ENCODE measurements around the gene LRRC41.

The LRRC41 gene

GRCh38 chr1:46302641-46303037 lies 777 bp downstream of the LRRC41 start:
- peak; percentile 41 for DNase-seq
- Histone ChIP-seq H2AFZ (ENCODE audit: low read length) (peak overlapping the region; percentile 88), H3K4me2 (ENCODE audit: low read depth, low read length) (peak overlapping the region; percentile 88), H3K9ac (ENCODE audit: low read length) (peak overlapping the region; percentile 95), H3K9me2 (replicated peaks; ENCODE audit: insufficient read depth, low read length) (no peaks in the 10 kb centered on the region), H3K9me3 (replicated peaks; ENCODE audit: insufficient read depth, low read length) (no peaks in the 10 kb centered on the region), H3K79me2 (ENCODE audit: low read length) (peaks cover 92% of the 10 kb centered on the region), H3K36me3 (replicated peaks; ENCODE audit: insufficient read depth, low read length) (no peaks in the 10 kb centered on the region), H3K27ac (ENCODE audit: low read length) (peak overlapping the region; percentile 74; the same call in 1 of the 2 replicates), H3K4me3 (ENCODE audit: low read length) (peak overlapping the region; percentile 81), H4K20me1 (ENCODE audit: insufficient read depth, low read length) (peaks cover 17% of the 10 kb centered on the region), H3K4me1 (ENCODE audit: low read length) (no peaks in the 10 kb centered on the region), H3K27me3 (replicated peaks; ENCODE audit: insufficient read depth, low read length) (no peaks in the 10 kb centered on the region), H3F3A (ENCODE audit: insufficient read depth, low read length) (peaks cover 12% of the 10 kb centered on the region)
- no peak for TF ChIP-seq CTCF (IDR thresholded peaks at IDR 0.05; ENCODE audit: low read length)
- no peak for TF ChIP-seq EZH2 (optimal IDR thresholded peaks at IDR 0.05; ENCODE audit: low read depth, low read length)
- no peak for TF ChIP-seq EZH2phosphoT487 (IDR thresholded peaks at IDR 0.05; ENCODE audit: low read length)

- TF ChIP-seq EZH2 (optimal IDR thresholded peaks at IDR 0.05; ENCODE audit: low read depth, low read length) (no peak), CTCF (IDR thresholded peaks at IDR 0.05; ENCODE audit: low read length) (peak; percentile 49)
- peak; percentile 61 for DNase-seq
- Histone ChIP-seq H3K9ac (ENCODE audit: low read length) (peak overlapping the region; percentile 95), H3F3A (ENCODE audit: insufficient read depth, low read length) (peaks cover 12% of the 10 kb centered on the region), H3K4me1 (ENCODE audit: low read length) (no peaks in the 10 kb centered on the region), H3K27ac (ENCODE audit: low read length) (peak overlapping the region; percentile 74; the same call in 1 of the 2 replicates), H4K20me1 (ENCODE audit: insufficient read depth, low read length) (peaks cover 11% of the 10 kb centered on the region), H3K4me3 (ENCODE audit: low read length) (peak overlapping the region; percentile 81), H2AFZ (ENCODE audit: low read length) (peak overlapping the region; percentile 88), H3K9me2 (replicated peaks; ENCODE audit: insufficient read depth, low read length) (no peaks in the 10 kb centered on the region), H3K4me2 (ENCODE audit: low read depth, low read length) (peak overlapping the region; percentile 88), H3K27me3 (replicated peaks; ENCODE audit: insufficient read depth, low read length) (no peaks in the 10 kb centered on the region), H3K9me3 (replicated peaks; ENCODE audit: insufficient read depth, low read length) (no peaks in the 10 kb centered on the region), H3K79me2 (ENCODE audit: low read length) (peaks cover 86% of the 10 kb centered on the region), H3K36me3 (replicated peaks; ENCODE audit: insufficient read depth, low read length) (no peaks in the 10 kb centered on the region)
These were observed 1.4 kb downstream of the LRRC41 start for GRCh38 chr1:46301808-46302640.

GRCh38 chr1:46301406-46301807 lies 2.0 kb downstream of the LRRC41 start:
- no peaks in the 10 kb centered on the region for H3K9me3 ChIP-seq (replicated peaks; ENCODE audit: insufficient read depth, low read length)
- no peaks in the 10 kb centered on the region for H3K9me2 ChIP-seq (replicated peaks; ENCODE audit: insufficient read depth, low read length)
- H3K4me3 ChIP-seq (ENCODE audit: low read length), result peak overlapping the region; percentile 81
- H2AFZ ChIP-seq (ENCODE audit: low read length), result peak overlapping the region; percentile 88; the same call in 1 of the 2 replicates
- peaks cover 5% of the 10 kb centered on the region; the same call in 1 of the 2 replicates for H4K20me1 ChIP-seq (ENCODE audit: insufficient read depth, low read length)
- DNase-seq, result no peak
- H3K4me2 ChIP-seq (ENCODE audit: low read depth, low read length), result peak overlapping the region; percentile 88
- TF ChIP-seq EZH2 (optimal IDR thresholded peaks at IDR 0.05; ENCODE audit: low read depth, low read length) (no peak), EZH2phosphoT487 (IDR thresholded peaks at IDR 0.05; ENCODE audit: low read length) (no peak)
- H3K36me3 ChIP-seq (replicated peaks; ENCODE audit: insufficient read depth, low read length), result no peaks in the 10 kb centered on the region
- H3K27ac ChIP-seq (ENCODE audit: low read length), result peak overlapping the region; percentile 74; the same call in 1 of the 2 replicates
- no peaks in the 10 kb centered on the region for H3K4me1 ChIP-seq (ENCODE audit: low read length)
- peaks cover 12% of the 10 kb centered on the region for H3F3A ChIP-seq (ENCODE audit: insufficient read depth, low read length)
- peaks cover 79% of the 10 kb centered on the region for H3K79me2 ChIP-seq (ENCODE audit: low read length)
- H3K9ac ChIP-seq (ENCODE audit: low read length), result peak overlapping the region; percentile 95
- no peaks in the 10 kb centered on the region for H3K27me3 ChIP-seq (replicated peaks; ENCODE audit: insufficient read depth, low read length)
